Stimulated activated CD8-positive, alpha-beta memory T cell treated with anti-CD3 and anti-CD28 coated beads, Interleukin-4, amount 100 ng/mL, for 24 hours (primary cell): ENCODE results near the gene ATP6V0B.
A peak's percentile ranks its signal among the peaks of the same experiment; 100 is the strongest.

Source experiments
- DNase-seq: peaks from one replicate; pipeline ENCODE4 v3.0.0-alpha.2; 2020; ENCODE audit warnings: low read depth

ATP6V0B gene

DNA sequence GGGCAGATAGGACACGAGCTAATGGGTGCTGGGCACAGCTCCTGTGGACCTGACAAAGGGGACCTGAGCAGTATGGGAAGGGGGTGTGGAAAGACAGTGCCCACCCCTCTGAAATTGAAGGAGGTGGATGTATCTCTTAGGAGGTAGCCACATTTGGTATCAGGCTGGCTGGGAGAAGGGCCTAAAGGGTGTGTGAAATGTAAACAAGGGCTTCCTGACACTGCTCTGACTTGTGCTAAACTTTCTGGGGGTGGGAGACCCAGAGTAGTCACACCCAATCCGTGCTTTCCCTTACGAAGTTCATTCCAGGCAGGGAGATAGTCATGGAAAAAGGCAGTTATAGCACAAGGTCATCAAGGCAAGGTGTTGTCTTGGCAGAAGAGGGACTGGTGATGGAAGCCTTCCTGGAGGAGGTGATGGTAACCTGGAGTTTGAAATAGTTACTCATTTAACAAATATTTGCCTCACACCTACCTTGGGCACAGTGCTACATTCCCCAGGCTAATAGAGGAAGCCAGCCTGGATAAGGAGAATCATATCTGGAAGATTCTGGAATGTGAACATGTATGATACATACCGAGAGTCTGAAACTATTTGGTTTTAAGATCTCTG, 11.3 kb downstream of the ATP6V0B start:
- DNase-seq, result no peak

- no peak for DNase-seq
These were observed 12.0 kb downstream of the ATP6V0B start for GRCh38 chr1:43986712-43987111.

- DNase-seq, result no peak
These were observed 12.6 kb downstream of the ATP6V0B start for GRCh38 chr1:43987159-43987902.

DNA sequence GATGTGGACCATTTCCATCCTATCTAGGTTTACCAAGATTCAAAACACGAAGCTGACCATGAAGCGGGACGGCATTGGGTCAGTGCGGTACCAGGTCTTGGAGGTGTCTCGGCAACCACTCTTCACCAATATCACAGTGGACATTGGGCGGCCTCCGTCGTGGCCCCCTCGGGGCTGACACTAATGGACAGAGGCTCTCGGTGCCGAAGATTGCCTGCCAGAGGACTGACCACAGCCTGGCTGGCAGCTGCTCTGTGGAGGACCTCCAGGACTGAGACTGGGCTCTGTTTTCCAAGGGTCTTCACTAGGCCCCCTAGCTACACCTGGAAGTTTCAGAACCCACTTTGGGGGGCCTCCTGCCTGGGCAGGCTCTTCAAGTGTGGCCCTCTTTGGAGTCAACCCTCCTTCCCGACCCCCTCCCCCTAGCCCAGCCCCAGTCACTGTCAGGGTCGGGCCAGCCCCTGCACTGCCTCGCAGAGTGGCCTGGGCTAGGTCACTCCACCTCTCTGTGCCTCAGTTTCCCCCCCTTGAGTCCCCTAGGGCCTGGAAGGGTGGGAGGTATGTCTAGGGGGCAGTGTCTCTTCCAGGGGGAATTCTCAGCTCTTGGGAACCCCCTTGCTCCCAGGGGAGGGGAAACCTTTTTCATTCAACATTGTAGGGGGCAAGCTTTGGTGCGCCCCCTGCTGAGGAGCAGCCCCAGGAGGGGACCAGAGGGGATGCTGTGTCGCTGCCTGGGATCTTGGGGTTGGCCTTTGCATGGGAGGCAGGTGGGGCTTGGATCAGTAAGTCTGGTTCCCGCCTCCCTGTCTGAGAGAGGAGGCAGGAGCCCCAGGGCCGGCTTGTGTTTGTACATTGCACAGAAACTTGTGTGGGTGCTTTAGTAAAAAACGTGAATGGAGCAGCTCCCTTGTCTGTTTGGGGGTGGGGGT, 15.8 kb downstream of the ATP6V0B start:
- no peak for DNase-seq

DNA sequence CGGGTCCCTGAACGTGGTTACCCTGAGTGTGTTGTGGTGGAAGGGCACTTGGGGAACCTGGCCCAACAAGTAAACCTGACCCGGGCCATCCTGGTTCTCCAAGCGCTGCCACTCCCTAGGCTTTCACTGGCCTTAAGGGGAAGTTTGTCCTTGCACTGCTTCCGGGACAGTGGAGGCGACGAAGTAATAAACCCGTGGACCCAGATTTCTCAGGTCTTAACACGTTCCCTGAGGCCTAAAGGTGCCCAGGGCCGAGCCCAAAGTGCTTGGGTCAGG, 16.4 kb downstream of the ATP6V0B start:
- DNase-seq, result no peak

DNA sequence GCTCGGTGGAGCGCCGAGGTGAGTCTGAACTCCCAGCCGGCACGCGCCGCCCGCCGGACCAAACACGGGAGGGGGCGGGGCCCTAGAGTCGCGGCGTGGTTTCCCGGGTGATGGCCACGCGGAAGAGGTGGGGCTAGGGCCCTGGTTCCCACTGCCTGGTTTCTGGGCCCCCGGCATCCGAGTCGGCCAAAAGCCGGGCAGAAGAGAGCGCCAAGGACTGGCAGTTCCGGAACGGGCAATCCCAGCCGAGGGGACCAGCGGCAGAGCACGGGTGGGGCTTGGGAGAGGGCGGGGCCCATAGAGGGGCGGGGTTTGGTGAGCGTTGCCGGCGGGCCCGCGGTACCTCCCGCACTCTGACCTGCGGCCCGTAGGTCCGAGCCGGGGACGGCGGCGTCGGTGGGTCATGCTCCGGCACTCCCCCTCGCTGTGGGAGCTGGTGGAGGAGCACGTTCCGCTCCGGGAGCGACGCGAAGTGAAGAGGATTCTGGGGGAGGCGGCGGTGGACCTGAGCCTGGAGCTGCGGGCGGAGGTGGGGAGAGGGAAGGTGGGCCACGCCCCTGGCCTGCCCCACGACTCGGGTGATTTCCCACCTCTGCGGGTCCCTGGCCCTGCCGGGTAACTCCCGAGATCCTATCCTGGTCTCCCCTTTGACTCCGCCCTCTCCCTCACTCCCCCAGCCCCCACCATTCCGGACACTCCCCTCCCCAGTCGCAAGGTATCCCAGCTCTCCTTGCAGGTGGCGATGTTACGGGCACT, 16.9 kb downstream of the ATP6V0B start, which contains the start of gene CCDC24:
Gene CCDC24, plus strand, starts transcription at position 124 of the 756 bp plus-strand sequence. Its CDS starts 280 bp downstream, at position 404.
- peak; percentile 72 for DNase-seq

GRCh38 chr1:43992232-43992995, 17.7 kb downstream of the ATP6V0B start:
- DNase-seq, result no peak

- DNase-seq, result no peak
These were observed 18.6 kb downstream of the ATP6V0B start for GRCh38 chr1:43993206-43993914.

DNA sequence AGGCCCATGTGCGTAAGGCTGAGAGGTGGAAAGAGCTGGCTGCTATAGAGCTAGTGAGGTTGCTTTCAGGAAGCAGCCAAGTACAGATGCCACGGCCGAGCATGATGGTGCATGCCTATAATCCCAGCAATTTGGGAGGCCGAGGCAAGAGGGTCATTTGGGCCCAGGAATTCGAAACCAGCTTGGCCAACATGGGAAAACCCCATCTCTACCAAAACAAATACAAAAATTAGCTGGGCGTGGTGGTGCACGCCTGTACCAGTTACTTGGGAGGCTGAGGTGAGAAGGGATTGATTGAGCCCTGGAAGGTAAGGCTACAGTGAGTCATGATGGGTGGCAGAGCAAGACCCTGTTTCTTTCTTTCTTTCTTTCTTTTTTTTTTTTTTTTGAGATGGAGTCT, 19.3 kb downstream of the ATP6V0B start:
- DNase-seq, result no peak

DNA sequence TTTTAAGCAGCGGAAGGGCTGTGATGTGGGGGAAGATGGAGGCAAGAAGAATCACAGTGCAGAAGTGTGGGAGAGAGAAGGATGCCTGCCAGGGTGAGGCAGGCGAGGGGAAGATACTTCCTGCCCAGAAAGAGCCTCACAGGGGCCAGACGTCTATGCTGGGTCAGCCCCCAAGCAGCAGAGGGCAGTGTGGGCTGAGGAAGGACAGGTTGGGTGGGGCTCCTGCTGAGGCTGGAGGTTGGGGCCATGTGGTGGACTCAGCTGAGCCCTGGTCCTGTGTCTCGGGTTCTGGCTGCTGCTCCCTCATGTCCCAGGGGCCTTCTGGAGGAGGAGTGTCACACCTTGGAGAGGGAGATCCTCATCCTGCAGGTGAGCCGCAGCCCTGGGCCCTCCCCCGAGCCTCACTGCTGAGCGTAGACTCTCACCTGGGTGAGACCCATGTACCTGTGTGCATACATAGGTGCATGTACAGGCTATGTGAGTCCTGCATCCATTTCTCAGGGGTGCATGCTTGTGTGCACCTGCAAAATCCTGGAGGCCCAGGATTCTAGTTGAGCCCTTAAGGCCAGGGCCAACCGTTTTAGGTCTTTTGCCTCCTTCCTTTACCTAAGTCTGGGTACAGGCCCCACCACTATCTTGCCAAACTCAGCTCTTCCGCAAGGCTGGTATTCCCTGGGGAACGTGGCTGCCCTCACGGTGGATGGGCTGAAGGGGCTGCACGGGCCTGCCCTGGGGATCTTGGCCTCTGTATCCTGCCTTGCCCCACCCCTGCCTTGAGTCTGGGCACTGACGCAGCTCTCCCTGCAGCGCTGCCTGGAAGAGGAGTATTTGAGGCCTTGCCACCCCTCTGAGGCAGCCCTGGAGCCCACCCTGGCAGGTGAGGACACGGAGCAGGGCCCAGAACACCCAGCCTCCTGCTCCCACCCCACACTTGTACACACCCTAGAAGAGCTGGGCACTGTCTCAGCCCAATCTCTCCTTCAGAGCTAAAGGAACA, 20.3 kb downstream of the ATP6V0B start:
- DNase-seq, result no peak

DNA sequence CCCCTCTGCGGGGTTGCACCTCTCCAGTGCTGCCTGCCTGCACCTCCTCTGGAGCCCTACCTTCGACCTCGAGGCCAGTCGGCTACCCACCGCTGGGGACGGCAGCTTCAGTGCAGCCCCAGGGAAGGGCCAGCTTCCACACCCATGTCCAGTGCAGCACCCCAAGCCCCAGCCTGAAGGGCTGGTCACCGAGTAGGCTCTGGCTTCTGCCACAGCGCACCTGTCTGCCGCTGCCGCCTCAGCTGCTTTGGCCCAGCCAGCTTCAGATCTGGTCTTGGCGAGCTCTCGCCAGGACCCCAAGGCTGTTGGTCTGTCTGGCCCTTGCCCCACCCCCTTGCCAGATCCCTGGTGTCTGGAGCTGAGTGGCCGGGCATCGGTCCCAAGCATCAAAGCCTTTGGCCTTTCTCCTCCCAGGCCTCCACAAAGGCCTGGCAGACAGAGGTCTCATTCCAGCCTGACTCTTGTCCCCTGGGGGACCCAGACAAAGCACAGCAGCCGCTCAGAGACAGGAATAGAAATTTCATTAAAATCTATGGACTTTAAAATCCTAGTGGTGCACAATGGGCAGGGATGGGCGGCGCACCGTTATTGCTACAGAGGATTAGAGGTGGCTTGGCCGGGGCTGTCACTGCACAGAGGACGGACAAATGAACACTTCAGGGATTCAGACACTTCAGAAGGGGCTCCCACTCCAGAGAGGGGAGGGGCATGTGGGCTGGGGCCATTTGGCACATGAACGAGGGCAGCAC, 21.4 kb downstream of the ATP6V0B start:
- no peak for DNase-seq

DNA sequence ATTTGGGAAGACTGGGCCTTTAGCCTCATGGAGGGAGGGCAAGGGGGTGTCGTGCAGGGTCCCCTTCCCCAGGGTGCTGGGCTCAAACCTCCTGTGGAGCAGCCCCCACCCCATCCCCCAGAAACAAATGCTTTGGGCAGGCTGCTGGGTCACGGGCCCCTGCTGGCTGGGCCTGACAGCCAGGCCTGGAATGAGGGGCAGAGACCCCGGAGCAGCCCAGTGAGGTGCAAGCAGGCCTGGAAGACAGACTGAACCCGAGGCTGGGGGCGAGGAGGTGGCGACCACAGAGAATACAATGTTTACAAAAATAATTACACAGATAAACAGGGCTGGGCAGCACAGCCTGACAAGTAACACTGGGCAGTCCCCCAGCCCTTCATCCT, 22.0 kb downstream of the ATP6V0B start:
- no peak for DNase-seq

- no peak for DNase-seq
These were observed 22.7 kb downstream of the ATP6V0B start for GRCh38 chr1:43997295-43997999.

DNA sequence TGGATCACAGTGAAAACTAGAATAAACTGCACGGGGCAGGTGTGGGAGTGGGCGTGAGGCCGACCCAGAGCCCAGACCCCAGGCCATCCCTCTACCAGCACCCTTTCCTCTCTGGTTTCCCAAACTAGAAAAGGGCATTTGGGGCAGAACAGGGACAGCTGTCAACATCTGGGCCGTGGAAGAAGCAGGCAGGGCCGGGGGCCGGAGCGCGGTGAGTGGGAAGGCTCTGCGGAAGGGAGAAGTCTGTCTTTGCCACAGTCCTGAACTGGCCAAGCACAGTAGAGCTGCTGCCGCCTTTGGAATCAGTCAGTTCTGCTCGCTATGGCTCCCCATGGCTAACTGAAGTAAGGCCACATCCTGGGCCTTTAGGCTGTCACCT, 23.2 kb downstream of the ATP6V0B start:
- DNase-seq, result no peak

DNA sequence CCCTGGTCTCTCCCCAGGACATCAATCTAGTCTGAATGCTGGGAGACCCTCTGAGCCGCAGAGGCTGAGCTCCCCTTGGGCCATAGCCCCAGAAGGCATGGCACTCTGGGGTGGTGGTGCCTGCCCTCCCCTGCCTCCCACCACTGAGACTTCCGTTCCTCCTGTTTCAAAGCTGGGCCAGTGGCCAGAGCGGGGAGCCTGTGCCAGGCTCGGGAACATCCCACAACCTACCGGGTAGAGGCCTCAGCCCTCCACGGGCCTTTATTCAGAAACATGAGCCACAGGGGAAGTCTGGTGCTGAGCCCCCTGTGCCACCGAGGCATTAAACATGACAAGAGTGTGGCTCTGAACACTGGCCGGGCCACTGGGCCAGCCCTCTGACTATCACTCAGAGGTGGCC, 24.7 kb downstream of the ATP6V0B start:
- DNase-seq, result no peak

GRCh38 chr1:44000122-44000665, 25.4 kb downstream of the ATP6V0B start:
- DNase-seq, result no peak

GRCh38 chr1:44002165-44002564, 27.4 kb downstream of the ATP6V0B start:
- no peak for DNase-seq

GRCh38 chr1:44002606-44003157, 27.9 kb downstream of the ATP6V0B start:
- DNase-seq, result no peak
